ENCODE results near the gene PGAP2. TPM values are rescaled to one million over a fixed set of nuclear protein-coding genes. Genes with fewer than 3 reads are reported as not detected.
A peak's percentile ranks its signal among the peaks of the same experiment; 100 is the strongest.

The PGAP2 gene
- total RNA-seq, 1 experiment from 2014 or later = 72.2 TPM

DNA sequence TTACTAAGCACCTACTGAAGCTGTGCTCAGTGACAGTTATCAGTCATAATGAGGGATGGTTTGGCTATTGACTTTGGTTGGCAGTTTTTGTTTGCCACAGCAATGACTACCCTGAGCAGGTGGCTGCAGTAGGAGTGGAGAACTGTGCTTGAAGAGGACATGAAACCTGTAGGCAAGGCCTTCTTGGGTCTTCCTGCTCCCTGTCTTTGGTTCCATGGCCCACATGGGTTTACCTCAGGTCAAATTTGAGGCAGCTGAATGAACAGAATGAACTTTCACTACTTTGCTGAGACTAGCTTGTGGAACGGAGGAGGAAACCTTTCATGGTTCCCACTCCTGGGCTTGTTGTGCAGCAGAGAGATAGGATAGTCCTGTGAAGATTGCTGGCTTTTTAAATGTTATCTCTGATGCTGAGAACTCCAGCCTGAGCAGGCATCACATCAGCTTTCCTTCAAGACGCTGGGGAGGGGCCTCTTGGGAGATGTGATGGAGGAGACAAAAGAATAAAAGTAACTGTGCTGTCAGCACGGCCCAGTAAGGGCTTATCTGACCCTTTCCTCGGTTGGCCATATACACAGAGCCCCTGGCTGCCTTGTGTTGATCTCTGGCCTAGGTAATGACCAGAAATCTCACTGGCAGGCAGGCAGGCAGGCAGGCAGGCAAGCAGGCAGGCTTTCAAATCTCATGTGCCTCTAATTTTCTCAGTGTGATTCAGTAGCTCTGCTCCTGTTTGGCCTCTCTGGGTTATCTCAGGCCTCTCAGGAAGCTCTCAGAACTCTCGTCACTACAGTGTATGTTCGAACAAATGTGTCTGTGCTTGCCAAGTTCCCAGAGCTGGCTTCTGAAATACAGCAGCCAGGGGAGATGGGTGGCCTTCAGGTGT is 59.1 kb downstream of the PGAP2 start:
- POLR2A ChIA-PET = interaction anchor here (0.6 kb wide), 2 partner anchors 34 to 49 kb away, joined by 3 read pairs; no protein-coding TSS in a partner anchor
- in situ Hi-C loops (cut with HindIII; ENCODE audit: low pct_unique_long_range_greater_than_20kb, low sequenced_read_pairs) = no loop called here
- peak overlapping the region; percentile 4; the same call in 1 of the 2 replicates for H3K27ac ChIP-seq (ENCODE audit: low read length)

DNA sequence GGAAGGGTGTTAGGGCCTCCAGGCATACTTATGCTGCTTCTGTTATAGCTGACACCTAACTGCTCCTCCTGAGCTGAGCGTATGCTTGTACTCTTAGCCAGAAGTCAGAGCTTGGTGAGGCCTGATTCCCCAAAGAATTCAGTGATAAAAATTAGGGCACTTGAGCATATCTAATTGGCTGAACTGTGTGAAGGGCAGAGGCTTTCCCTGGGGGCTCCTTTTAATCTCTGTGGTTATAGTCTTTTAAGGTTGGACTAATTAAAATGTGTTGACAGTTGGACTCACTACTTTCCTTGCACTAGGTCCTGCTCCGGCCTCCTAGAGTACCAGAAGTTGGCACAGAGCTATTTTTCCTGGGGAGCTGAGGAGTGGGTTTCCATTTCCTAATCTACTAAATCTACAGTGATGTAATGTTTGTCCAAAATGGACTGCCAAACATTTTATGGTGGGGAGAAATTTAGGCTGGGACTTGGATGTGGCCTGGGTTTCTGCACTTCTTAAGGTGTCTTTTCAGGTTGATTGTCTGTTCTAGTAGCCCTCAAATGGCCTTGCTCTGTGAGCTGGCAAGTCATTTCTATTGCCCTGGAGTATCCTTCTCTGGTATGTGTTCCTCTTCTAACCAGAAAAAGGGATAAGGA is 65.5 kb downstream of the PGAP2 start:
- no peak overlapping the region for H3K27ac ChIP-seq (ENCODE audit: low read length)
- intact Hi-C loops (cut with micrococcal nuclease; ENCODE audit: unreplicated experiment) = no loop called here
- DNase-seq (ENCODE audit: low read depth, low spot score) (no peak), ATAC-seq (peak; percentile 31; the same call in 1 of the 2 replicates)
- in situ Hi-C loops (cut with HindIII; ENCODE audit: low pct_unique_long_range_greater_than_20kb, low sequenced_read_pairs) = no loop called here
- H3K9me3 ChIP-seq (ENCODE audit: control insufficient read depth, insufficient read depth, low read depth, low read length) = no peaks in the 10 kb centered on the region
- ChIA-PET POLR2A (no interaction called here), CTCF (interaction anchor here (0.7 to 2.4 kb wide), 3 partner anchors 14 to 24 kb away, joined by 3 to 10 read pairs (median 9); partner anchors contain the start of gene STIM1)
- no TSS peak for BruUV-seq (replicated peaks)
- H3K36me3 ChIP-seq (ENCODE audit: control insufficient read depth, insufficient read depth, low read length) = no peaks in the 10 kb centered on the region
- H3K4me1 ChIP-seq (ENCODE audit: control insufficient read depth, insufficient read depth, low read length) = peaks cover 17% of the 10 kb centered on the region
- no peak overlapping the region for H3K4me3 ChIP-seq (ENCODE audit: low read depth in 2 of 2, low read length in 2 of 2)
- no peaks in the 10 kb centered on the region for H3K27me3 ChIP-seq (ENCODE audit: control insufficient read depth, insufficient read depth, low read length)
- TF ChIP-seq SIN3A (IDR thresholded peaks at IDR 0.05; ENCODE audit: borderline replicate concordance, insufficient read depth, low read depth, low read length) (no peak), TCF7L2 (IDR thresholded peaks at IDR 0.05; ENCODE audit: low read depth, low read length) (no peak), REST (IDR thresholded peaks at IDR 0.05; ENCODE audit: insufficient read depth in 1 of 2, low read depth in 2 of 2, low read length in 1 of 2) (no peak)
- TF ChIP-seq, protein P1, sequence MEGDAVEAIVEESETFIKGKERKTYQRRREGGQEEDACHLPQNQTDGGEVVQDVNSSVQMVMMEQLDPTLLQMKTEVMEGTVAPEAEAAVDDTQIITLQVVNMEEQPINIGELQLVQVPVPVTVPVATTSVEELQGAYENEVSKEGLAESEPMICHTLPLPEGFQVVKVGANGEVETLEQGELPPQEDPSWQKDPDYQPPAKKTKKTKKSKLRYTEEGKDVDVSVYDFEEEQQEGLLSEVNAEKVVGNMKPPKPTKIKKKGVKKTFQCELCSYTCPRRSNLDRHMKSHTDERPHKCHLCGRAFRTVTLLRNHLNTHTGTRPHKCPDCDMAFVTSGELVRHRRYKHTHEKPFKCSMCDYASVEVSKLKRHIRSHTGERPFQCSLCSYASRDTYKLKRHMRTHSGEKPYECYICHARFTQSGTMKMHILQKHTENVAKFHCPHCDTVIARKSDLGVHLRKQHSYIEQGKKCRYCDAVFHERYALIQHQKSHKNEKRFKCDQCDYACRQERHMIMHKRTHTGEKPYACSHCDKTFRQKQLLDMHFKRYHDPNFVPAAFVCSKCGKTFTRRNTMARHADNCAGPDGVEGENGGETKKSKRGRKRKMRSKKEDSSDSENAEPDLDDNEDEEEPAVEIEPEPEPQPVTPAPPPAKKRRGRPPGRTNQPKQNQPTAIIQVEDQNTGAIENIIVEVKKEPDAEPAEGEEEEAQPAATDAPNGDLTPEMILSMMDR (IDR thresholded peaks at IDR 0.05) = no peak

More for the DNA sequence above, 59.1 kb downstream of the PGAP2 start:
- Histone ChIP-seq H3K9me3 (ENCODE audit: control insufficient read depth, insufficient read depth, low read depth, low read length) (no peaks in the 10 kb centered on the region), H3K27me3 (ENCODE audit: control insufficient read depth, insufficient read depth, low read length) (no peaks in the 10 kb centered on the region), H3K4me1 (ENCODE audit: control insufficient read depth, insufficient read depth, low read length) (peaks cover 25% of the 10 kb centered on the region), H3K4me3 (ENCODE audit: low read depth in 2 of 2, low read length in 2 of 2) (no peak overlapping the region), H3K36me3 (ENCODE audit: control insufficient read depth, insufficient read depth, low read length) (no peaks in the 10 kb centered on the region)
- intact Hi-C loops (cut with micrococcal nuclease; ENCODE audit: unreplicated experiment) = no loop called here
- CTCF ChIA-PET = interaction anchor here (0.6 to 1.2 kb wide), 4 partner anchors 13 to 214 kb away, joined by 3 to 7 read pairs (median 5); no protein-coding TSS in a partner anchor
- no peak for TF ChIP-seq POLR2AphosphoS5 (IDR thresholded peaks at IDR 0.05; ENCODE audit: low read depth, low read length)
- no peak for TF ChIP-seq TCF7L2 (IDR thresholded peaks at IDR 0.05; ENCODE audit: low read depth, low read length)
- no peak for TF ChIP-seq REST (IDR thresholded peaks at IDR 0.05; ENCODE audit: insufficient read depth in 1 of 2, low read depth in 2 of 2, low read length in 1 of 2)
- TF ChIP-seq SIN3A (IDR thresholded peaks at IDR 0.05; ENCODE audit: borderline replicate concordance, insufficient read depth, low read depth, low read length) = no peak
- TF ChIP-seq, protein P1 (IDR thresholded peaks at IDR 0.05) = no peak
- no peak for DNase-seq (ENCODE audit: low read depth, low spot score)
- ATAC-seq = peak; percentile 15; the same call in 1 of the 2 replicates
- no TSS peak for BruUV-seq (replicated peaks)

Measured in Panc1 (cell line).